Aorta (tissue), 5 donors: ENCODE results near the gene EMILIN2. TPM values are rescaled to one million over a fixed set of nuclear protein-coding genes. Genes with fewer than 3 reads are reported as not detected.
"Not testable (repeated sequence)": the region's sequence is repeated elsewhere in the genome, so short reads cannot be mapped to it uniquely, and the experiment has no call there.

Experiments used
- ATAC-seq: fragments of 200-7000 bp; cut with Tn5 transposase; one replicate; pipeline ENCODE4 v1.9.1; 2022; ENCODE audit warnings: moderate library complexity; ENCODE audit not compliant: low FRiP score
- DNase-seq, 2 donors: peaks; one replicate each; pipeline ENCODE4 v3.0.0-alpha.2; 2020
- H3K27ac ChIP-seq, 2 donors: one replicate each; pipeline ENCODE4 v1.5.1; 2013; ENCODE audit warnings: low read length in 2 of 2, mild to moderate bottlenecking in 2 of 2, moderate library complexity in 2 of 2, control low read depth in 1 of 2, inconsistent platforms in 1 of 2, low read depth in 1 of 2
- H3K27me3 ChIP-seq, 2 donors: one replicate each; pipeline ENCODE4 v1.6.1; 2013; ENCODE audit warnings: control low read depth in 1 of 2, low read length in 1 of 2, mild to moderate bottlenecking in 1 of 2, moderate library complexity in 1 of 2; ENCODE audit not compliant: insufficient read depth in 2 of 2, control insufficient read depth in 1 of 2
- H3K36me3 ChIP-seq, 2 donors: one replicate each; pipeline ENCODE4 v1.6.1; 2013; ENCODE audit warnings: control low read depth in 1 of 2, low read length in 1 of 2, mild to moderate bottlenecking in 1 of 2; ENCODE audit not compliant: insufficient read depth in 2 of 2, control insufficient read depth in 1 of 2
- H3K4me1 ChIP-seq, 2 donors: one replicate each; pipeline ENCODE4 v1.6.1; 2013; ENCODE audit warnings: low read length in 2 of 2, control low read depth in 1 of 2, mild to moderate bottlenecking in 1 of 2, moderate library complexity in 1 of 2; ENCODE audit not compliant: insufficient read depth in 2 of 2, control insufficient read depth in 1 of 2
- H3K4me3 ChIP-seq, 2 donors: one replicate each; pipeline ENCODE4 v1.5.1; 2013; ENCODE audit warnings: low read length in 2 of 2, control low read depth in 1 of 2, mild to moderate bottlenecking in 1 of 2
- H3K9me3 ChIP-seq: one replicate; pipeline ENCODE4 v1.6.1; 2013; ENCODE audit warnings: mild to moderate bottlenecking, low read length; ENCODE audit not compliant: control insufficient read depth
- WGBS, 2 donors: extraction: QIAGEN DNeasy Blood & Tissue Kit; methylation state at CpG; one replicate each; pipeline ENCODE4 v1.1.7; 2013; 5-methylcytosine and 5-hydroxymethylcytosine counted together
- intact Hi-C, 2 donors: fragments of 100-400 bp; cut with DNase I; formaldehyde crosslinking; loops; one replicate each; pipeline versions ENCODE4 v1.14.2 to v1.15.0; 2022
- polyA plus RNA-seq, 2 donors: library from polyadenylated mRNA; stranded (reverse); fragments of 200-250 nt; gene quantifications; one replicate each; pipeline ENCODE4 v1.2.3, GENCODE V29; 2013
- total RNA-seq, 2 donors: library from RNA; stranded (reverse); fragmentation: NEBNext Ultra II Directional; extraction: Animal tissue kit (Norgen Biotek cat#: 25700); gene quantifications; one replicate each; pipeline ENCODE4 v1.2.1, GENCODE V29; 2021
- donor health status: healthy with polysubstance abuse.
- donor health status: Bipolar disorder and iron deficiency.
- donor health status: DM: no; HTN: no; CAD: no.
- donor health status: DM: no; HTN: no; CAD: no.
- donor health status: DM: yes; HTN: yes; CAD: no.

The EMILIN2 gene
- total and polyA plus RNA-seq, 4 donors = 1.1 to 34.5 (median 13.8) TPM

DNA sequence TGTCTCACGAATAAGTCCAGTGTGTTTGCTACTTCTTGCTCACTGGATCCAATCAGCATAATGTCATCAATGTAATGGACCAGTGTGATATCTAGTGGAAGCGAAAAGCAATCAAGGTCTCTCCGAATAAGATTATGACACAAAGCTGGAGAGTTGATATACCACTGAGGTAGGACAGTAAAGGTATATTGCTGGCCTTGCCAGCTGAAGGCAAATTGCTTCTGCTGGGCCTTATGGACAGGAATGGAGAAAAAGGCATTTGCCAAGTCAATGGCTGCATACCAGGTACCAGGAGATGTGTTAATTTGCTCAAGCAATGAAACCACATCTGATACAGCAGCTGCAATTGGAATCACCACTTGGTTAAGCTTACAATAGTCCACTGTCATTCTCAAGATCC, 10.7 kb upstream of the EMILIN2 start:
- intact Hi-C loops, H3K4me1 ChIP-seq, H3K27me3 ChIP-seq, ATAC-seq, H3K9me3 ChIP-seq, H3K4me3 ChIP-seq, H3K27ac ChIP-seq, DNase-seq, H3K36me3 ChIP-seq: not testable (repeated sequence)
- 91 to 94% methylated on average over 3 of the region's 3 CpGs for WGBS, 2 donors

DNA sequence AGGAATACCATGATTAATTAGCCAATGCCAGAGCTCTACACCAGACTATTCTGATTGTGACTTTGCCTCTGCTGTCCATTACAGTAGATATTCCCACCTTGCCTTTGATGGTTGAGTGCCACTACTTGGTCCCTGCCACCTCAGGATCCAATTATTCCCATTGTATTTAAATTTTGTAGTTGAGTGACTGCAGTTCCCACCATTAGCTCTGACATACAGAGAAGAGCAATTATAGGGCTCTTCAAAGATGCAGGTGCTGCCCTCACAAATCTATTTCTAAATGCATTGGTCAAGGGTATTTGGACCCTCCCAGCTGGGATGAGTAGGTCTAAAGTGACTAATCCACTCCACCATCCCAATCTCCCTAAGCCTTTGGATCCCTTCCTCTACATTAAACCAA, 9.5 kb upstream of the EMILIN2 start:
- intact Hi-C loops, H3K27me3 ChIP-seq, H3K9me3 ChIP-seq, ATAC-seq, H3K27ac ChIP-seq, DNase-seq, H3K4me3 ChIP-seq, H3K4me1 ChIP-seq, H3K36me3 ChIP-seq: not testable (repeated sequence)

DNA sequence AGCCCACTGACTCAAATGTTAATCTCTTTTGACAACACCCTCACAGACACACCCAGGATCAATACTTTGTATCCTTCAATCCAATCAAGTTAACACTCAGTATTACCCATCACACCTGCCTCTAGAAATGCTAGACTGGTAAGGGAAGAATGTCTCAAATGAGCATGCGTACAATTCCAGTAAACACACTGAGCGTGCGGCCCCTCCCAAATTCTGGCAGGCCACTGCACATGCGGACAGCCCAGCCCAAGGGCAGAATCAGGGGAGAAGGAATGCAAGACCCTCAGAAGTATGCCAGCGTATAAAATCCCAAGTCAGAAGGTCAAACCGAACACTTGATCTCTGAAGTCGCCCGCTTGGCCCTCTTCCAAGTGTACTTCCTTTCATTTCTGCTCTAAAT, 7.6 kb upstream of the EMILIN2 start:
- Histone ChIP-seq H3K4me3 (no peak overlapping the region), H3K27ac (no peak overlapping the region), H3K9me3 (no peaks in the 10 kb centered on the region), H3K27me3 (no peaks in the 10 kb centered on the region), H3K4me1 (no peaks in the 10 kb centered on the region), H3K36me3 (no peaks in the 10 kb centered on the region)
- DNase-seq (no peak), ATAC-seq (no peak)
- WGBS, 2 donors = 85 to 89% methylated on average over 8 of the region's 8 CpGs
- intact Hi-C loops = no loop called here

DNA sequence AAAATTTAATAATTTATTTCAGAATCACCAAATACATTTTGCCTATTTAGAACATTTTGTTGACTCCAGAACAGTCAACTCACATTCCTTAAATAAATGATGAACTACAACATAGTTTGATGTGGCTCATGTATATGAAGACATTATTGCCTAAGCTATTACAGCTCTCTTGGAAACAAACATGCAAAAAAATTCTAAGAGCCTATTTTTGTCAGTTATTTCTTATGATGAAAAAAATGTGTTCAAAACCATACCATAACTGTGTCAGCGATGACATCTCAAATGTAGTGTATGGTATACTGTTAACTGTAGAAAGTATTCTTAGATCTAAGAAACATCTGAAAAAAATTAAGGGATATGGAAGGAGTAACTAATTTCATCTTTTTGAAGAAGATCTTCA, 6.3 kb upstream of the EMILIN2 start:
- Histone ChIP-seq H3K27me3 (no peaks in the 10 kb centered on the region), H3K9me3 (no peaks in the 10 kb centered on the region), H3K4me3 (no peak overlapping the region), H3K36me3 (no peaks in the 10 kb centered on the region), H3K4me1 (no peaks in the 10 kb centered on the region), H3K27ac (no peak overlapping the region)
- 84 to 89% methylated on average over 1 of the region's 1 CpG for WGBS, 2 donors
- ATAC-seq = no peak
- intact Hi-C loops = no loop called here
- no peak for DNase-seq

DNA sequence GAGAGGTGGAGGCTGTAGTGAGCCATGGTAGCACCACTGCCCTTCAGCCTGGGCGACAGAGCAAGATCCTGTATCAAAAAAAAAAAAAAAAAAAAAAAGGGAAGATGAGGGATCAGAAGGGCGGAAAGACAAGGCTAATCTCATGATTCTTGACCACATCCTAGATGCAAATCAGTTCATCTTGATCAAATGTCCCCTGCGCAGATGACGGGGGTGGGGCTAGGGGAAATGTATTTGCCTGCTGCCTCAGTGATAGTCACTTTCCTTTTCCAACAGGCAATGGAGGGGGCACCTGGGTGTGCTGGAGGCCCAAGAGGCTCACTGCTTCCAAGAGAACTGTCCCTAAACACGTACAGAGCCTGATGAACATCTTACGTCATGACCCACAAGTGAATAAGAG, 3.7 kb upstream of the EMILIN2 start:
- intact Hi-C loops = no loop called here

DNA sequence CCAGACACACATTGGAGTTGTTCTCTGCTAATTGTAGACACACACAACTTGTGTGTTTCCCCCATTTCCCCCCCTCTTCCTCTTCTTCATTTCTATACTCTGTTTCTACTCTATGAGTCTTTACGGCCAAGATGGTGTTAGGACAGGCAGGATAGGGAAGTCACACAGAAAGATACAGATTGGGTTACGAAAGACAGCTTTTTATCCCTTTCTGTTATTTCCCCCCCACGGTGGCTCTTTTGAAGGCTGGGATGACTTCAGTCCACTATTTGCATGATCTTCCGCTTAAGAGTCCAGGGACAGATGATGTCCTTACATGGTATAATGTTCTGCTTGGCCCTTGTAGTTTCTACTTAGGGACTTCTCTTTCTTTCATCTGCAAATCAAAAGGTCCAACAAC, 1.6 kb upstream of the EMILIN2 start:
- Histone ChIP-seq H3K36me3 (no peaks in the 10 kb centered on the region), H3K27ac (no peak overlapping the region), H3K27me3 (no peaks in the 10 kb centered on the region), H3K4me3 (no peak overlapping the region), H3K9me3 (no peaks in the 10 kb centered on the region), H3K4me1 (no peaks in the 10 kb centered on the region)
- intact Hi-C loops = loop anchor here in 1 of 2 donors (5.0 kb wide), 1 partner anchor 38 kb away; no protein-coding TSS in a partner anchor
- ATAC-seq (no peak), DNase-seq (no peak)
- WGBS, 2 donors = 90 to 95% methylated on average over 4 of the region's 4 CpGs

More for the DNA sequence above, 3.7 kb upstream of the EMILIN2 start:
- Histone ChIP-seq H3K9me3 (no peaks in the 10 kb centered on the region), H3K27ac (no peak overlapping the region), H3K36me3 (no peaks in the 10 kb centered on the region), H3K27me3 (no peaks in the 10 kb centered on the region), H3K4me1 (no peaks in the 10 kb centered on the region), H3K4me3 (no peak overlapping the region)
- 80 to 81% methylated on average over 6 of the region's 6 CpGs for WGBS, 2 donors
- DNase-seq (peak in 1 of 2 donors; percentile 79), ATAC-seq (no peak)

DNA sequence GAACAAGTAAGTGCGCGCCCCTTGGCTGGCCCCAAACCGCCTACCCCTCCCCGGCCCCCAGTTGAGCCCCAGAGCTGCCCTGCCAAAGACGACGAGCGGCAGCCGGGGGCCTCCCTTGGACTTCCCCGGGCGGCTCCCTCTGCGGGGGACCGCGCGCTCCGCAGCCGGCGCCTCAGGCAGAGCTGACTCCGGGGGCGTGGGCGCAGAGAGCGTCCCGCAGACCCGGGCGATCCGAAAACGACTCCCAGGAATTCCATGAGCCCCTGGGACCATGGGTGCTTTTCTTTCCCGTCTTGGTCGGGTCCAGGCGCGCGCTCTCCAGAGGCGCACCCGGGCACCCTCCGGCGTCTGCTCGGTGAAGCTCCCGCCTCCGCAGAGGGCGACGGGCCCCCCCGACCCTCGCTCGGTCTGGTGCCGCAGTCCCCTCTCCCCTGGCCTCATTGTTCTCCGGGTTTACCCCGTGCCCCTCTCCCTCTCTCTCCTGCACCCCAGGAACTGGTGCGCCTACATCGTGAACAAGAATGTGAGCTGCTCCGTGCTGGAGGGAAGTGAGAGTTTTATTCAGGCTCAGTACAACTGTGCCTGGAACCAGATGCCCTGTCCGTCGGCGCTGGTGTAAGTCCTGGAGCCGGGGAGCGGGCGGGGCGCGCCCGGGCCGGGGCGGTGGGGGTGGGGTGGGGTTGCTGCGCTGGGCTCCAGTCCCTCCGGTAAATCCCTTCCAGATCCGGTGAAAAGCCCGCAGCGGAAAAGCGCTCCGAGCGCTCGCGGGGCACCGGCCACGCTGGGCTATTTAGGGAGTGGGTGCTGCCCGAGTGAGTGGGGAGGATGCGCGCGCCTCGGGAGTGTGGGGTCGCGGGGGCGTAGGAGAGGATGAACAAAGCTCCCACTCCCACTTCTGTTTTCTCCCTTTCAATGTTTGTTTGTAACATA, 776 bp downstream of the EMILIN2 start:
- H3K4me1 ChIP-seq = no peaks in the 10 kb centered on the region
- DNase-seq (peak; percentile 57 to 84), ATAC-seq (peak; percentile 54)
- intact Hi-C loops = loop anchor here in 1 of 2 donors (5.0 kb wide), 1 partner anchor 40 kb away; no protein-coding TSS in a partner anchor
- H3K9me3 ChIP-seq = no peaks in the 10 kb centered on the region
- no peak overlapping the region for H3K27ac ChIP-seq
- WGBS, 2 donors = 1% methylated on average over 58 to 80 of the region's 80 CpGs
- no peaks in the 10 kb centered on the region for H3K27me3 ChIP-seq
- peak overlapping the region; percentile 32 to 49 for H3K4me3 ChIP-seq
- H3K36me3 ChIP-seq = no peaks in the 10 kb centered on the region

DNA sequence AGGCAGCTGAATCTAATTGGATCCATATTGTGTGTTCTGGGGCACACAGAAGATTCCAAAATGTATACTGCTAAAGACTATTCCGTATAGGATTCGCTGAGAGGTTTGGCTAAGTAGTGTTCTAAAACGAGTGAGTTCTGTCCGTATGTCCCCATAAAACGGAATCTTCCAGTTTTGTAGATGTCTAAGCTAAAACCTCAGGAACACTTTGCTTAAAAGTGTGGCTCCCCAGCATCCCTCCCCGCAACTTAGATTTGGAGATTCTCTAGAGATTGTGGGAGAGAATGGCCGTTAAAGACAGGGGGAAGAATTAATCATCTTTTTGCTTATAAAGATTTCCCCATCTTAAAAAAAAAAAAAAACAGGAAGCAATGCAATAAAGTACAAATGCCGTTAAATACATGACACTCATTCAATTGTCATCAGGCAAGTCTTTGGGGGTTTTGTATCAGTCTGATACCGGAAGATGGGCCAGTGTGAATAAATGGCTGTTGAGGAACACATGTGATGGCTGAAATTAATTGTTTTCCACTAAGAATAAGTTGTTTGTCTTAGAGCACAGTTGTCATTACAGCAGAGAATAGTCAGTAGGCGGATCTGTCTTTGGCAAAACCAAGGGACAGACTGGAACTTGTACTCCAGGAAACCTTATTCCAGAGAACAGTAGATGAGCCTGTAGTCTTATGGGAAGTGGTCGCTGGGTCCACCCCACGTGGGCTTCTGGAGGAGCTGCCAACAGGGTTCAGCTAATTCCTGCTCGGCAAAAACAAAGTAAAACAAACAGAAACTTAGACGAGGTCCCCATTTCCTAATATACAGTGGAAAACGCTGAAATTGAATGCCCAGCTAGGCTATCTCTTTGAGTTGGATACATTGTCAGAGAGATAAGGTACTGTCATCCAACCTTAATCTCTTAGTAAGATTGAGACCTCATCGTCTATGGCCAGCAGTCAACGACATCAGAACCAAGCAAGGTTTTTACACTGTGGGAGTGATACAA, 1.7 kb downstream of the EMILIN2 start:
- DNase-seq (peak in 1 of 2 donors; percentile 55), ATAC-seq (no peak)
- 51 to 53% methylated on average over 17 of the region's 17 CpGs for WGBS, 2 donors
- no peak overlapping the region for H3K27ac ChIP-seq
- no peaks in the 10 kb centered on the region for H3K27me3 ChIP-seq
- no peaks in the 10 kb centered on the region for H3K4me1 ChIP-seq
- H3K36me3 ChIP-seq = no peaks in the 10 kb centered on the region
- no peak overlapping the region for H3K4me3 ChIP-seq
- H3K9me3 ChIP-seq = no peaks in the 10 kb centered on the region
- intact Hi-C loops = loop anchor here in 1 of 2 donors (5.0 kb wide), 1 partner anchor 41 kb away; no protein-coding TSS in a partner anchor
